Endothelial cell of umbilical vein (primary cell): Measurements from ENCODE around the gene CHRNA3. TPM values are rescaled to one million over a fixed set of nuclear protein-coding genes. Genes with fewer than 3 reads are reported as not detected.

ENCODE experiments used
- BruUV-seq: library from RNA; stranded (reverse); fragments of 400-500 nt; replicated peaks from 2 replicates; lab custom pipeline; 2021; lab: Mats Ljungman, UMichigan
- CTCF ChIA-PET: fragments of 300-600, 350-600 bp; sonication (Branson Sonifier 250); formaldehyde crosslinking; loops from one replicate; lab custom pipeline; 2021; ENCODE audit warnings: antibody characterized with exemption, inconsistent platforms; lab: Charles Lee
- POLR2A ChIA-PET: fragments of 300-600, 350-600 bp; sonication (Branson Sonifier 250); formaldehyde crosslinking; loops from one replicate; lab custom pipeline; 2021; ENCODE audit warnings: antibody characterized with exemption, inconsistent platforms; lab: Charles Lee
- DNase-seq: peaks from one replicate; pipeline ENCODE4 v3.0.0-alpha.2; 2011; ENCODE audit warnings: low read depth, low spot score
- FAIRE-seq: peaks from 2 replicates; lab custom pipeline; 2011; peaks lifted over from hg19 to GRCh38; lab: Jason Lieb, UNC
- H2AFZ ChIP-seq: 2 replicates; pipeline ENCODE4 v1.6.0; 2012; ENCODE audit warnings: low read depth, low read length, control low read depth, inconsistent platforms
- H3K27ac ChIP-seq: 2 replicates; pipeline ENCODE4 v1.5.1; 2011; ENCODE audit warnings: low read depth, mild to moderate bottlenecking, control low read depth, low read length, moderate library complexity; ENCODE audit not compliant: insufficient read depth
- H3K27me3 ChIP-seq, 2 experiments: 2 replicates each; pipeline versions ENCODE4 v1.6.0 to v1.6.1; 2011; ENCODE audit warnings: low read length in 2 of 2, mixed read lengths in 1 of 2; ENCODE audit not compliant: control insufficient read depth in 2 of 2, insufficient read depth in 2 of 2
- H3K36me3 ChIP-seq, 2 experiments: 2 replicates in 1 of 2; 3 replicates in 1 of 2; pipeline ENCODE4 v1.5.1; 2011; ENCODE audit warnings: low read length in 2 of 2, mild to moderate bottlenecking in 1 of 2, moderate library complexity in 1 of 2; ENCODE audit not compliant: control insufficient read depth in 2 of 2, insufficient read depth in 2 of 2; ENCODE audit errors: extremely low read depth in 1 of 2
- H3K4me1 ChIP-seq: 3 replicates; pipeline ENCODE4 v1.5.1; 2011; ENCODE audit warnings: mild to moderate bottlenecking, low read length; ENCODE audit not compliant: control insufficient read depth, insufficient read depth; ENCODE audit errors: extremely low read depth
- H3K4me2 ChIP-seq: 2 replicates; pipeline ENCODE4 v1.6.1; 2011; ENCODE audit warnings: low read length, control low read depth, mixed read lengths; ENCODE audit not compliant: insufficient read depth
- H3K4me3 ChIP-seq, 3 experiments: fragments of 200-600 bp in 1 of 3; sonication (generic), shearing (Covaris generic) in 1 of 3; replicated peaks in 1 of 3; 2 replicates each; pipeline ENCODE4 v1.5.1; 2011 to 2016; ENCODE audit warnings: control low read depth in 3 of 3, low read length in 3 of 3, mild to moderate bottlenecking in 2 of 3, inconsistent platforms in 1 of 3, low read depth in 1 of 3, moderate library complexity in 1 of 3; ENCODE audit not compliant: insufficient read depth in 1 of 3
- H3K79me2 ChIP-seq: 2 replicates; pipeline ENCODE4 v1.6.0; 2012; ENCODE audit warnings: low read length, inconsistent platforms; ENCODE audit not compliant: control insufficient read depth, insufficient read depth
- H3K9ac ChIP-seq: replicated peaks from 2 replicates; pipeline ENCODE3; 2011; ENCODE audit warnings: low read length, control low read depth; ENCODE audit not compliant: insufficient read depth; ENCODE audit errors: extremely low read depth
- H3K9me1 ChIP-seq: replicated peaks from 3 replicates; pipeline ENCODE4 v1.6.0; 2011; ENCODE audit warnings: mild to moderate bottlenecking, low read length; ENCODE audit not compliant: control insufficient read depth, insufficient read depth; ENCODE audit errors: extremely low read depth
- H3K9me3 ChIP-seq: replicated peaks from 2 replicates; pipeline ENCODE4 v1.5.1; 2012; ENCODE audit warnings: low read length, inconsistent platforms; ENCODE audit not compliant: control insufficient read depth, insufficient read depth
- H4K20me1 ChIP-seq: replicated peaks from 2 replicates; pipeline ENCODE3; 2011; ENCODE audit warnings: mild to moderate bottlenecking, low read length; ENCODE audit not compliant: control insufficient read depth, insufficient read depth; ENCODE audit errors: extremely low read depth
- EZH2 ChIP-seq: IDR thresholded peaks from 2 replicates; pipeline ENCODE4 v1.6.1; 2012; ENCODE audit warnings: borderline replicate concordance, low read depth, mild to moderate bottlenecking, moderate library complexity, low read length, inconsistent platforms; ENCODE audit not compliant: severe bottlenecking
- FOS ChIP-seq: IDR thresholded peaks from 2 replicates; pipeline ENCODE4 v1.6.1; 2011; ENCODE audit warnings: mild to moderate bottlenecking, low read length, moderate library complexity, borderline replicate concordance; ENCODE audit not compliant: insufficient read depth
- GATA2 ChIP-seq: IDR thresholded peaks from 2 replicates; pipeline ENCODE4 v1.7.0; 2011; ENCODE audit warnings: low read depth, mild to moderate bottlenecking, moderate library complexity, mixed read lengths, low read length; ENCODE audit not compliant: insufficient read length, insufficient read depth
- JUN ChIP-seq: IDR thresholded peaks from 2 replicates; pipeline ENCODE4 v1.6.1; 2011; ENCODE audit warnings: borderline replicate concordance, low read depth; ENCODE audit not compliant: insufficient read length, insufficient read depth
- MYC ChIP-seq: IDR thresholded peaks from one replicate; pipeline ENCODE4 v1.6.1; 2011; ENCODE audit warnings: mild to moderate bottlenecking, low read depth, low read length
- POLR2A ChIP-seq: IDR thresholded peaks from 2 replicates; pipeline ENCODE4 v1.6.1; 2012; ENCODE audit warnings: low read depth, mild to moderate bottlenecking, control low read depth, low read length
- POLR2AphosphoS5 ChIP-seq: IDR thresholded peaks from 2 replicates; pipeline ENCODE4 v1.6.1; 2012; ENCODE audit warnings: low read depth, mild to moderate bottlenecking, control low read depth, low read length, moderate library complexity; ENCODE audit not compliant: insufficient read depth
- dilution Hi-C: fragments of 300-500 bp; cut with MboI; formaldehyde crosslinking; loops from one replicate; pipeline ENCODE4 v1.15.0; 2019; ENCODE audit warnings: low sequenced_read_pairs; ENCODE audit not compliant: extremely low pct_ligation_motif_present
- intact Hi-C: fragments of 100-400 bp; cut with micrococcal nuclease; formaldehyde crosslinking; loops from one replicate; pipeline ENCODE4 v1.10.0; 2022
- polyA plus RNA-seq, 4 experiments: library from polyadenylated mRNA; depleted of rRNA in 3 of 4; stranded (reverse) in 3 of 4; unstranded in 1 of 4; fragments of >200 nt; gene quantifications; 2 replicates each; pipeline versions ENCODE4 v1.2.1 to v1.2.3, GENCODE V29; 2011 to 2012; ENCODE audit warnings: missing spikeins in 1 of 4
- total RNA-seq: library from RNA; stranded (reverse); gene quantifications from 2 replicates; pipeline ENCODE4 v1.2.3, GENCODE V29; 2021
- TF ChIP-seq, protein P1 (sequence below), 2 donors: IDR thresholded peaks; 1 replicate in 1 of 2; 2 replicates in 1 of 2; pipeline ENCODE4 v1.5.1; 2011; ENCODE audit warnings: low read length in 2 of 2, mild to moderate bottlenecking in 2 of 2, moderate library complexity in 2 of 2, control low read depth in 1 of 2, inconsistent platforms in 1 of 2, low read depth in 1 of 2; ENCODE audit not compliant: insufficient read depth in 1 of 2; ENCODE audit errors: extremely low read depth in 1 of 2
- TF ChIP-seq, protein P2 (sequence below): IDR thresholded peaks from 2 replicates; pipeline ENCODE4 v1.6.1; 2011; ENCODE audit not compliant: insufficient read depth, insufficient read length

Gene CHRNA3
- total and polyA plus RNA-seq, 2 donors (not counting 3 experiments of a cell fraction or from before 2014, with no cell fraction given) = not detected

DNA sequence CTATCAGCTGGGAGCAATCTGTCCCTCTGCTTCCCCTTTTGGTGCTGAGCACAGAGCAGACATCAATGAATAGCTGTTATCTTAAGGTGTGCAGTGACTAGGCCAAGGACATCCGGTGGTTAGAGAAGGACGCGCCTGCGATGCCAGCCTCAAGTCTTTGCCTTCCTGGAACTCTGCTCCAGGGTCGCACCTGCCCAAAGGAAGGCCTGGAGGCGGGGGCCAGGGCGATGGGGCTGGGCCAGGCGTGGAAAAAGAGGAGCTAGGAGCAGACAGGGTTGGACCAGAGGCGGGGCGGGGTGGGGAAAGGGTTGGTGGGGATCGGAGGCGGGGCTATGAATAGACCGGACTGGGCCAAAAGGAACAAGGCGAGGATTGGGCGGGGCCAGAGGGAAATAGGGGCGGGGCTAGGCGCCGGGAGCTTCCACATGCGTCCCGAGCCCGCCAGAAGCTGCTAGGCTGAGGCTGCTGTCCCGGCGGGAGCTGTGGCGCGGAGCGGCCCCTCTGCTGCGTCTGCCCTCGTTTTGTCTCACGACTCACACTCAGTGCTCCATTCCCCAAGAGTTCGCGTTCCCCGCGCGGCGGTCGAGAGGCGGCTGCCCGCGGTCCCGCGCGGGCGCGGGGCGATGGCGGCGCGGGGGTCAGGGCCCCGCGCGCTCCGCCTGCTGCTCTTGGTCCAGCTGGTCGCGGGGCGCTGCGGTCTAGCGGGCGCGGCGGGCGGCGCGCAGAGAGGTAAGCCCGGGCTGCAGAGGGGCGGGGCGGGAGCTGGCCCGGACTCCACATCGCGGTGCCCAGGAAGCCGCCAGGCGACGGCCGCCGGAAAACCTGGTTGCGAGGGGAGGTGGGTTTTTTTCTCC is 55.5 kb downstream of the CHRNA3 start, which contains the start of gene CHRNA5:
Gene CHRNA5, plus strand, starts transcription at position 424 of the 854 bp plus-strand sequence. Its CDS starts 200 bp downstream, at position 624.
- no TSS peak for BruUV-seq
- H3K9me1 ChIP-seq = no peaks in the 10 kb centered on the region
- peak within 1 kb of the TSS; percentile 66 to 95 (median 94) for H3K4me3 ChIP-seq
- dilution Hi-C loops = no loop called here
- no peaks in the 10 kb centered on the region for H4K20me1 ChIP-seq
- peak within 1 kb of the TSS; percentile 50 for H3K9ac ChIP-seq
- H3K27ac ChIP-seq = no peak within 1 kb of the TSS
- peak within 1 kb of the TSS; percentile 99 for H3K4me2 ChIP-seq
- H3K9me3 ChIP-seq = no peaks in the 10 kb centered on the region
- H3K4me1 ChIP-seq = peaks cover 12% of the 10 kb centered on the region
- TF ChIP-seq FOS = no peak
- TF ChIP-seq EZH2 = no peak
- peak; percentile 24 for TF ChIP-seq GATA2
- TF ChIP-seq, protein P1, sequence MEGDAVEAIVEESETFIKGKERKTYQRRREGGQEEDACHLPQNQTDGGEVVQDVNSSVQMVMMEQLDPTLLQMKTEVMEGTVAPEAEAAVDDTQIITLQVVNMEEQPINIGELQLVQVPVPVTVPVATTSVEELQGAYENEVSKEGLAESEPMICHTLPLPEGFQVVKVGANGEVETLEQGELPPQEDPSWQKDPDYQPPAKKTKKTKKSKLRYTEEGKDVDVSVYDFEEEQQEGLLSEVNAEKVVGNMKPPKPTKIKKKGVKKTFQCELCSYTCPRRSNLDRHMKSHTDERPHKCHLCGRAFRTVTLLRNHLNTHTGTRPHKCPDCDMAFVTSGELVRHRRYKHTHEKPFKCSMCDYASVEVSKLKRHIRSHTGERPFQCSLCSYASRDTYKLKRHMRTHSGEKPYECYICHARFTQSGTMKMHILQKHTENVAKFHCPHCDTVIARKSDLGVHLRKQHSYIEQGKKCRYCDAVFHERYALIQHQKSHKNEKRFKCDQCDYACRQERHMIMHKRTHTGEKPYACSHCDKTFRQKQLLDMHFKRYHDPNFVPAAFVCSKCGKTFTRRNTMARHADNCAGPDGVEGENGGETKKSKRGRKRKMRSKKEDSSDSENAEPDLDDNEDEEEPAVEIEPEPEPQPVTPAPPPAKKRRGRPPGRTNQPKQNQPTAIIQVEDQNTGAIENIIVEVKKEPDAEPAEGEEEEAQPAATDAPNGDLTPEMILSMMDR (IDR thresholded peaks at IDR 0.05; ENCODE audit: extremely low read depth in 1 of 2, insufficient read depth in 1 of 2, low read depth in 1 of 2, low read length in 2 of 2) = no peak
- TF ChIP-seq, protein P2, sequence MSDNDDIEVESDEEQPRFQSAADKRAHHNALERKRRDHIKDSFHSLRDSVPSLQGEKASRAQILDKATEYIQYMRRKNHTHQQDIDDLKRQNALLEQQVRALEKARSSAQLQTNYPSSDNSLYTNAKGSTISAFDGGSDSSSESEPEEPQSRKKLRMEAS = no peak
- peak; percentile 71 for TF ChIP-seq POLR2AphosphoS5
- no peak for TF ChIP-seq JUN
- no peak for TF ChIP-seq MYC
- TF ChIP-seq POLR2A = peak; percentile 75
- DNase-seq = peak; percentile 85
- intact Hi-C loops = loop anchor here (1.0 kb wide), 1 partner anchor 25 kb away; the partner anchor contains the start of gene PSMA4
- no peaks in the 10 kb centered on the region for H3K36me3 ChIP-seq
- peaks cover 2 to 7% of the 10 kb centered on the region in 2 experiments for H3K27me3 ChIP-seq
- CTCF ChIA-PET = interaction anchor here (0.7 to 2.5 kb wide), 13 partner anchors 9 to 308 kb away, joined by 3 to 27 read pairs (median 5); partner anchors contain the start of genes MORF4L1 and PSMA4
- H2AFZ ChIP-seq = peak within 1 kb of the TSS; percentile 97
- H3K79me2 ChIP-seq = no peaks in the 10 kb centered on the region
- FAIRE-seq = peak; percentile 79
- POLR2A ChIA-PET = interaction anchor here (0.6 to 1.3 kb wide), 4 partner anchors 16 to 266 kb away, joined by 3 to 7 read pairs (median 6); partner anchors contain the start of genes PSMA4 and SKIC8
